DND-41 (cell line): Measurements from ENCODE around the gene HLA-E.

Source experiments
- ATAC-seq: fragments of 200-7000 bp; cut with Tn5 transposase; 3 replicates; pipeline ENCODE4 v1.9.1; 2021; ENCODE audit warnings: low read depth; ENCODE audit not compliant: insufficient read depth
- DNase-seq: peaks from one replicate; pipeline ENCODE4 v3.0.0-alpha.2; 2020
- H2AFZ ChIP-seq: 2 replicates; pipeline ENCODE4 v1.6.0; 2012; ENCODE audit warnings: low read depth, low read length
- H3K27ac ChIP-seq: 2 replicates; pipeline ENCODE4 v1.5.1; 2012; ENCODE audit warnings: low read length, inconsistent platforms
- H3K27me3 ChIP-seq: fragments of 200-600 bp; sonication (generic); 2 replicates; pipeline ENCODE4 v1.6.0; 2012; ENCODE audit warnings: low read length, mild to moderate bottlenecking, inconsistent platforms; ENCODE audit not compliant: insufficient read depth, poor library complexity
- H3K36me3 ChIP-seq: 2 replicates; pipeline ENCODE4 v1.5.1; 2012; ENCODE audit warnings: low read length, inconsistent platforms; ENCODE audit not compliant: insufficient read depth
- H3K4me1 ChIP-seq: 2 replicates; pipeline ENCODE4 v1.5.1; 2012; ENCODE audit warnings: mild to moderate bottlenecking, low read length; ENCODE audit not compliant: insufficient read depth
- H3K4me2 ChIP-seq: 2 replicates; pipeline ENCODE4 v1.6.0; 2012; ENCODE audit warnings: mild to moderate bottlenecking, moderate library complexity, low read length, inconsistent platforms; ENCODE audit not compliant: insufficient read depth
- H3K4me3 ChIP-seq, 2 experiments: fragments of 200-600 bp in 1 of 2; shearing (Covaris generic) in 1 of 2; 2 replicates each; pipeline ENCODE4 v1.5.1; 2012 to 2016; ENCODE audit warnings: inconsistent platforms in 2 of 2, low read length in 2 of 2, mild to moderate bottlenecking in 2 of 2, low read depth in 1 of 2, moderate library complexity in 1 of 2
- H3K79me2 ChIP-seq: 2 replicates; pipeline ENCODE4 v1.6.0; 2012; ENCODE audit warnings: low read length, inconsistent platforms; ENCODE audit not compliant: insufficient read depth
- H3K9ac ChIP-seq: 2 replicates; pipeline ENCODE4 v1.6.0; 2012; ENCODE audit warnings: low read depth, mild to moderate bottlenecking, inconsistent platforms, low read length, moderate library complexity
- H3K9me3 ChIP-seq: 2 replicates; pipeline ENCODE4 v1.5.1; 2012; ENCODE audit warnings: low read length, moderate library complexity, mild to moderate bottlenecking, inconsistent platforms; ENCODE audit not compliant: insufficient read depth, severe bottlenecking
- H4K20me1 ChIP-seq: 2 replicates; pipeline ENCODE4 v1.6.0; 2012; ENCODE audit warnings: low read length; ENCODE audit not compliant: insufficient read depth
- EZH2 ChIP-seq: IDR thresholded peaks from 3 replicates; pipeline ENCODE4 v1.6.1; 2012; ENCODE audit warnings: borderline replicate concordance, low read depth, mild to moderate bottlenecking, moderate library complexity, low read length, inconsistent platforms; ENCODE audit not compliant: severe bottlenecking
- TF ChIP-seq, protein P1 (sequence below): IDR thresholded peaks from 2 replicates; pipeline ENCODE4 v1.5.1; 2012; ENCODE audit warnings: borderline replicate concordance, low read length, moderate library complexity, mild to moderate bottlenecking; ENCODE audit not compliant: poor library complexity, severe bottlenecking; ENCODE audit errors: extremely low read depth

The HLA-E gene

DNA sequence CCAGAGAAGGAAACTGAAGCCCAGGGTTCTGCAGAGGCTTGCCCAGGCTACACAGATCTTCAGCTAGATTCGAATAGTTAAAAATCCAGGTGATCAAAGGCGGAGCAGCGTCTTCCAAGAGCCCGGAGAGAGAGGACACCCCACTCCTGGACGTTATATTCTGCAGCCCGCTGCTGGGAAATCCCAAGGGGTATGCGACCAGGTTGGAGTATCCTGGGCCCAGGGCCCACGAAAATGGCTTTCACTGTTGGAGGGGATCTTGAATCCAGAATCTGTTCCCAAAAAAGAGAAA lies 44.9 kb upstream of the HLA-E start:
- Histone ChIP-seq H3K36me3 (no peaks in the 10 kb centered on the region), H3K27me3 (peaks cover 87% of the 10 kb centered on the region), H3K9ac (no peak overlapping the region), H3K79me2 (no peaks in the 10 kb centered on the region), H3K4me1 (no peaks in the 10 kb centered on the region), H3K27ac (no peak overlapping the region), H2AFZ (no peak overlapping the region), H3K4me3 (no peak overlapping the region), H3K9me3 (no peaks in the 10 kb centered on the region), H4K20me1 (peaks cover 21% of the 10 kb centered on the region), H3K4me2 (no peak overlapping the region)
- DNase-seq (no peak), ATAC-seq (no peak)
- TF ChIP-seq, protein P1, sequence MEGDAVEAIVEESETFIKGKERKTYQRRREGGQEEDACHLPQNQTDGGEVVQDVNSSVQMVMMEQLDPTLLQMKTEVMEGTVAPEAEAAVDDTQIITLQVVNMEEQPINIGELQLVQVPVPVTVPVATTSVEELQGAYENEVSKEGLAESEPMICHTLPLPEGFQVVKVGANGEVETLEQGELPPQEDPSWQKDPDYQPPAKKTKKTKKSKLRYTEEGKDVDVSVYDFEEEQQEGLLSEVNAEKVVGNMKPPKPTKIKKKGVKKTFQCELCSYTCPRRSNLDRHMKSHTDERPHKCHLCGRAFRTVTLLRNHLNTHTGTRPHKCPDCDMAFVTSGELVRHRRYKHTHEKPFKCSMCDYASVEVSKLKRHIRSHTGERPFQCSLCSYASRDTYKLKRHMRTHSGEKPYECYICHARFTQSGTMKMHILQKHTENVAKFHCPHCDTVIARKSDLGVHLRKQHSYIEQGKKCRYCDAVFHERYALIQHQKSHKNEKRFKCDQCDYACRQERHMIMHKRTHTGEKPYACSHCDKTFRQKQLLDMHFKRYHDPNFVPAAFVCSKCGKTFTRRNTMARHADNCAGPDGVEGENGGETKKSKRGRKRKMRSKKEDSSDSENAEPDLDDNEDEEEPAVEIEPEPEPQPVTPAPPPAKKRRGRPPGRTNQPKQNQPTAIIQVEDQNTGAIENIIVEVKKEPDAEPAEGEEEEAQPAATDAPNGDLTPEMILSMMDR = no peak
- no peak for TF ChIP-seq EZH2

DNA sequence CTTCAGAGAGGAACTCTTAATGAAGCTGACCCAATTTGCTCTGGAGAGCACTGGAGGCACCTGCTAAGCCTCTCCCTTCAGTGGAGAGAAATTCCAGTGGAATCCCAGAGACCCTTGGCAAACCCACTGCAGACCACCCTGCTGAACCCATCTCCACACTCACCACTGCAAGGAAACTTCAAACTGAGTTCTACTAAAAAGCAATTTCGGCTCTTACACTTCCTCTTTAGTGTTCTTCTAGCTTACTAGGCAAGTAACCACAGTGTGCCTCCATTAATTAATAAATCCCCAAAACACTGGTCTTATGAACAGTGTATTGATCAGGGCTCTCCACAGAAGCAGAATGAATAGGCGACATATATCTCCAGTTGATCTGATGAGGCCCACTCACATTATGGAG lies 43.0 kb upstream of the HLA-E start:
- Histone ChIP-seq H3K9me3 (no peaks in the 10 kb centered on the region), H3K9ac (no peak overlapping the region), H2AFZ (no peak overlapping the region), H4K20me1 (peaks cover 37% of the 10 kb centered on the region), H3K79me2 (no peaks in the 10 kb centered on the region), H3K27ac (no peak overlapping the region), H3K36me3 (no peaks in the 10 kb centered on the region), H3K4me2 (no peak overlapping the region), H3K4me1 (peaks cover 18% of the 10 kb centered on the region), H3K4me3 (no peak overlapping the region), H3K27me3 (peaks cover 84% of the 10 kb centered on the region)
- TF ChIP-seq, protein P1 = no peak
- no peak for TF ChIP-seq EZH2
- ATAC-seq = no peak
- DNase-seq = no peak

DNA sequence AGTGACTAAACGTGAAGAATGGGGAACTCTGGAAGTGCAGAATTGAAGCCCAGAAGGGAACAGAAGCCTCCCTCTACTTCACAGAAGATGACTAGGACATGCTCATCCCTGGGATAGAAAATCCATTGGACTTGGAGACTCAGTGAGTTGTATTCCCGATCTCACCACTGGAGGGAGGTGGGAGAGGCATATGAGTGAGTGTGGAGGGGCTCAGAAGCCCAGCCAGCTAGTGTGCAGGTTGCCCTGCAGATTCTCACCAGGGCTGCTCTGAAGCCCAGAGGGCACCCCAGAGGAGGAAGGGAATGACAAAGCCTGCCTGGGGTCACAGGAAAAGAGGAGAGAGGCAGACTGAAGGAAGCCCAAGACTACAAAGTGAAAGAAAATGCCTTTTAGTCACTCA lies 42.1 kb upstream of the HLA-E start:
- peaks cover 26% of the 10 kb centered on the region for H3K4me1 ChIP-seq
- no peak for TF ChIP-seq EZH2
- TF ChIP-seq, protein P1 = peak; percentile 35
- peaks cover 44% of the 10 kb centered on the region for H4K20me1 ChIP-seq
- no peak overlapping the region for H3K9ac ChIP-seq
- H3K27ac ChIP-seq = no peak overlapping the region
- no peak overlapping the region for H3K4me3 ChIP-seq
- H3K9me3 ChIP-seq = no peaks in the 10 kb centered on the region
- H3K79me2 ChIP-seq = no peaks in the 10 kb centered on the region
- peaks cover 79% of the 10 kb centered on the region for H3K27me3 ChIP-seq
- no peak for ATAC-seq
- H3K36me3 ChIP-seq = no peaks in the 10 kb centered on the region
- H2AFZ ChIP-seq = no peak overlapping the region
- no peak overlapping the region for H3K4me2 ChIP-seq
- no peak for DNase-seq

DNA sequence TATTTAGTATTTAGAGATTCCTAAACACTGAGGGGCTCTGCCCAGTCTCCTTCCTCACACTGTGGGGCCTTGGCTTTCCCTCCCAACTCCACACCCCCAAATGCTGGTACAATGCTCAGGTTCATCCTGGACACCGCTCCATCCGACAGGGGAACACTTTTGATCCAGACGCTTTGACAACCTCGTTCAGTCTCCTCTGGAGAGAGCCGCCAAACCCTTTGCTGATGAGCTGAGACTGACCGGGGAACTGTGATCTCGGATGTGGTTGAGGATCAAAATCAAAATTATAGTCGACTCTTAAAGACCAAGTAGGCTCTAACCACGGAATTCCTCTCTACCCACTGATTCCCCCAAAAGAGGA lies 38.8 kb upstream of the HLA-E start:
- Histone ChIP-seq H3K4me3 (no peak overlapping the region), H3K9ac (no peak overlapping the region), H3K27me3 (peaks cover 63% of the 10 kb centered on the region), H4K20me1 (peaks cover 43% of the 10 kb centered on the region), H3K79me2 (no peaks in the 10 kb centered on the region), H3K4me1 (peaks cover 28% of the 10 kb centered on the region), H3K9me3 (no peaks in the 10 kb centered on the region), H3K36me3 (no peaks in the 10 kb centered on the region), H2AFZ (no peak overlapping the region), H3K27ac (no peak overlapping the region), H3K4me2 (peak overlapping the region; percentile 48; the same call in 1 of the 2 replicates)
- TF ChIP-seq, protein P1 = no peak
- no peak for TF ChIP-seq EZH2
- ATAC-seq (no peak; the same call in 2 of the 3 replicates), DNase-seq (no peak)
